ENCODE results near the gene VIPR2.

VIPR2 gene

GRCh38 chr7:159156436-159157245 lies 12.0 kb upstream of the VIPR2 start:
- DNase-seq = no peak

DNA sequence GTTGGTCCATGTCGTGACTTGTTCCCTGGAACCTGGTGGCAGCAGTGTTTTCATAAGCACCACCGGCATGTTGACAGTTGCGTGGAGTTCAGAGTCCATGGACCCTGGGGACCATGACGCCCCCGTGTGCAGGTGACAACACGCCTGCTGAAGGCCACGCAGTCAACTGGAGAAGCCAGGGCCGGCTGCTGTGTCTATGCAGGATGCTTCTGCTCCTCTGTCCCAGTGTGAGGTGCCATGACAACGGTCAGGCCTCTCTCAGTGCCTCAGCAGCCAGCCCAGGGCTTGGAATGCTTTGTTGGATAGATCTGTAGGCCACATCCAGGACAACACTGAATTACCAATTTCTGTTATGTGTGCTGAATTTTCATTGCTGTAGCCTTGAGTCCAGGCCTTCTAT lies 10.7 kb upstream of the VIPR2 start:
- no peak for DNase-seq

DNA sequence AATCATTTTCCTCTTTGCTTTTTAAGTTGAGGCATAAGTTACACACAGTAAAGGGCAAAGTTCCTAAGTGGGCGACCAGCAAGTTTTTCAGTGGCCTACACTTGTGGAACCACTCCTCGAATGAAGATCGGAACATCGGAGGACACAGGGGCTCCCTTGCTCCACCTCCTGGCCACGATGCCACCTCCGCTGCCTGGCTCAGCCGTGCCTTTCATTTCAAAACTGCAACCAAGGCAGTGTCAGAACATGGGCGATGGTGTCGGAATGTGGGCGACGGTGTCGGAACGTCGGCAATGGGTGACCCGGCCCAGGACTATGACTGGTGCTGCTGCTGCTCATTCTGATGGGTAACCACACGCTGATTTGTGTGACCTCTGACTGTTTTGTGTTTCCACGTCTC lies 9.6 kb upstream of the VIPR2 start:
- no peak for DNase-seq

GRCh38 chr7:159153511-159153910 lies 8.8 kb upstream of the VIPR2 start:
- DNase-seq = no peak

- DNase-seq = no peak
Measured at GRCh38 chr7:159152816-159153215, 8.1 kb upstream of the VIPR2 start.

DNA sequence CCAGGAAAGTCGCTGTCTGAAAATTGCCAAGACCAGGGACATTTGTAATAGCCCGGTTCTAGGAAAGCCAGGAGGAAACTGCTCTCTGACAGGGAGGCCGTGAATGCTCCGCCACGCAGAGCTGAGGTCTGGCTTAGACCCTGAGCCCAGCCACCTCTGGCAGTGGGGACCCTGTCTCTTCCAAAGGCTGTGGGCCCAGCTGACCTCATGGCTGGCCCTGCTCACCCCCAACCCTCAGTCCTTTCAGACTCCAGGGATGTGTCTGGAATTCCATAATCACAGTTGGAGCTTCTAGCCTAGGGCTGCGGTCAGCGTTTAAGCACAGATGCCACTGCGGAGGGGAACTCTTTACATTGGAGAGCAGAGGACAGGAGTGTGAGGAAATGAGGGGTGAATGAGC lies 6.6 kb upstream of the VIPR2 start:
- no peak for DNase-seq

DNA sequence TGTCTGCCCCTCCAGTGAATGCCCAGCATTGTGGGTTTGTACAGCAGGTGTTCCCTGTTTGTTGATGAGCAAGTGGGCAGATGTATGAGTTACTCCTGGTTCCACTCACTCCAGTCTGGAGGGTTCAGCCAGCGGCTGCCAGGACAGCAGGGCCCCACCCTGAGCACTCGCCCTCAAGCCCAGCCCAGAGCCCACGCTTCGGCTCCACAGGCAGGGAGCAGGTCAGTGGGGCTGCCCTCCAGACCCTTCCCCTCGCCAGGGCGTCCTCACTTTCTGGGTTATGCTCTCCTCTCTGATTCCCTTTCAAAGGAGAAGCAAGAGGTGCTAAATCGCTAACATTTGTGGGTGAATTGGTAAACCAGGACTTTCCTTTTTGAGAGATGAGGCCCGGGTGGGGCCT lies 4.8 kb upstream of the VIPR2 start:
- no peak for DNase-seq

DNA sequence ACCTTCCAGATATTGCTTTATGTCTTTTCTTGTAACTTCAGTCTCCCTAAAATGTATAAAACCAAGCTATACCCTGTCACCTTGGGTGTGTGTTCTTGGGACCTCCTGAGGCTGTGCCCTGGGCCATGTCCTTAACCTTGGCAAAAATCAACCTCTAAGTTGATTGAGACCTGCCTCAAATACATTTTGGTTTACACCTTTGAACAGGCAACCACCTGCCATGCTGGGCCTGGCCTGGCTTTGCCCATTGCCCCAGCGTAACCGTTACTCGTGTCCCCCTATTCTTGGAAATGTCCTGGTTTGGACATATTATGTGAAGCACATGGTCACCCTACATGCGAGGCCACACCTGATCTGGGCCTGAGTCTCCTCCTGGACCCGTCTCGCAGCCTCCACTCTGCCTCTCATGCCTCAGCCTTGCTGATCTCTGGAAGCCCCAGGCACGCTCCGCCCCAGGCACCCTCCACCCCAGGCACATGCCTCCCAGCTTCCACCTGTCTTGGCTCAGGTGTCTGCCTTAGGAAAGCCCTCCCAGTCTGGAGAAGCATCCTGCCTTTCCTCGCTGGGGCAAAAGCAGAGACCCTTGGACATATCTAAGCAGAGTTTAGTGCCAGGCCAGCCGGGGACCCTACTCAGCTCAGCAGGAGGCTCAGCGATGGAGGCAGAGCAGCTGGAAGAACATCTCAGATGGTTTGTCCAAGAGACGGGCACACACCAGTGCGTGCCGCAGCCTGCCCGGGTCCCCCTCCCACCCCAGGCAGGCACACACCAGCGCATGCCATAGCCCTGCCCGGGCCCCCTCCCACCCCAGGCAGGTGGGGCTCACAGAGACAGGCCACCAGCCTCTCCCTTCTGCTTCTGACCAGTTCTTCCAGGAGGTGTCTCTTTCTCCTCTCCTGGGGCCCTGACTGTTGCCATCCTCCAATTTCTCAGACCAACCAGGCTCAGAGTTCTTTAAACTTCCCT lies 4.0 kb upstream of the VIPR2 start:
- DNase-seq = no peak

- DNase-seq = no peak
Measured at GRCh38 chr7:159147687-159148086, 3.0 kb upstream of the VIPR2 start.

GRCh38 chr7:159147246-159147645 lies 2.6 kb upstream of the VIPR2 start:
- no peak for DNase-seq

- DNase-seq = no peak
Measured at GRCh38 chr7:159146084-159146858, 1.6 kb upstream of the VIPR2 start.

- no peak for DNase-seq
Measured at GRCh38 chr7:159145490-159145855, 806 bp upstream of the VIPR2 start.

DNA sequence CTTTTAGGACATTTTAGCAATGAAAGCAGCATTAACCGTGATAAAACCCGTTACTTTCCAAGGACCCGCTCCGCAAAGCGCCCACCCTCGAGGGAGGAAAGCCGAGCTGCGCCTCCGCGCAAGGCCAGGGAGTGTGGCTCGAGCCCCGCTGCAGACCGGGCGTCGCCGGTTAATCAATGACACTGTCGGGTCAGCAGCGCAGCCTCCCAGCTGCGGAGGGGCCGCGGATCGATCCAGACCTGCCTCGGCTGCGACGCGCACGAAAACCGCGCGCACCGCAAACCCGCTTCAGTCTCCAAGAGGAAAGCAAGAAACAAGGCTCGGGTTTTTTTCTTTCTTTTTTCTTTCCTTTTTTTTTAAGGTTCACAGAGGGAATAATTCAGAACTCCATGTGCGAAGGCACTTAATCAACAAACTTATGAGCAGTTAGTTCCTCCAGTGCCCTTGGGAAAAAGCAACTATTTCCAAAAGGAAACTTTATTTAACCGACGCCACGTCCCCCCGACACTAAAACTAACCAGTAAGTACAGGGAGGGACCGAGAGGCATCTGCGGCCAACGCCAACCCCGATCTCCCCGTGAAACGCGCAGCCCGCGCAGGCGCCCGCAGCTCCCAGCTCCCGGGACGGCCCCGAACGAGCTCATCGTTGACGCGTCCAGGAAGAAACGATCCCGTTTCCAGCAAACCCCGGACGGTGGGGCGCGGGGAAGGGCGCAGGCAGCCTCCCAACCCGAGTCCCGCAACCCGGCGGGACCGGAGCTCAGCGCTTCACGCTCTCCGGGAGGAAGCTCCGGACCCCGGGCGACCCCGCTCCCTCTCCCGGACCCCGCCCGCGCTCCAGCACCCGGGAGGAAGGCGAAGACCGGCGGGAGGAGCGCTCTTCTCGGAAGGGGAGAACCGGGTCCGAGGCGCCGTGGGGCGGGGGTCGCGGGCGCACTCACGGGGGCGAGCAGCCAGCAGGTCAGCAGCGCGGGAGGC lies 598 bp downstream of the VIPR2 start:
- DNase-seq = no peak

- no peak for DNase-seq
Measured at GRCh38 chr7:159142730-159143129, 1.9 kb downstream of the VIPR2 start.

DNA sequence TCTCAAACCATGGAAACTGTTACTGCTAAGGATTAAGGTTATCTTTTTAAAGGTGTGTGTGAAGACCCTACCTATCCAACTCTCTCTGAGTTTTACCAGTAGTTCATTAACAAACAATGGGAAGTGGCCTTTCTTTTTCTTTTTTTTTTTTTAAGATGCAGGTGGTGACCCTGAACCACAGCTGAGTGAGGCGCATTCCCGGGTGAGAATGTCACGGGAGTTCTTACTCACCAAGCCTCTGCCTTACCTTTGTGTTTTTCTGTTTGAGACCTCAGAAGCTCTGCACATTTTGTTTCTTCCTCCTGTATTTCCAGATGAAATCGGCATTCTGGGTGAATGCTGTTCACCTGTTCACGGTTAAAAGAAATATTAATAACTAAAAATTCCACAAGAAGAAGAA lies 2.5 kb downstream of the VIPR2 start:
- no peak for DNase-seq

- DNase-seq = no peak
Measured at GRCh38 chr7:159141660-159142059, 3.0 kb downstream of the VIPR2 start.

GRCh38 chr7:159141167-159141566 lies 3.5 kb downstream of the VIPR2 start:
- no peak for DNase-seq

DNA sequence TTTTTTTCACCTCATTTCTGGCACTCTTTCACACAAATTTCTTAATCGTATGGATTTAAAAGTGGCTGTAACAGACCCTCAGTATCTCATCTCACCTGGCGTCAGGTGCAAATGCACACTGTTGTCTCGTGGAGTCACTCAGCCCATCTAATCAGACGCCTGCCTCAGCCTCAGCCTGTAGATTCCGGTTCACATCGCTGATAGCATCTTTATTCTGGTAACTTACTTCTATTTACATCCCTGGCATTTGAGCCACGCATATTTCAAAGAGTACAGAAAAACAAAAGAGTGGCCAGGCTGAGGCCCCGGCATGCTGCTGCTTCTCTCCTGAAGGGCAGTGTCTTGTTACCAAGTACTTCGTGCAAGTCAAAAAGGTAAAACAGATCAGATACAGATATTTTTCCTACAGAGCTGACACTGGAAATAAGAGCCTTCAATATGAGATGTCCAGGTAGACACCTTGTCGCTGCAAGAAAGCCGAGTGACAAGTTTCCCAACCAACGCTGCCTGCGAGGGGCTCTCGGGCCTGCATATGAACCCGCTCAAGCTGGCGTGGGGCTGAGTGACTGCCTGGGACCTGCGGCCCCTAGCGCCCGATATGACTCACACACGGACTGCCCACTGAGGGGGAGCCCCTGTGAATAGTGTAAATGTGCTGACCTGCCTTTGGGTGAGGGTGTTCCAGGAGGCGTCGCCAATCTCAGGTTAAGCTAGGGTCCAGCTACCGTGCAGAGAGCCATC lies 4.3 kb downstream of the VIPR2 start:
- DNase-seq = no peak

DNA sequence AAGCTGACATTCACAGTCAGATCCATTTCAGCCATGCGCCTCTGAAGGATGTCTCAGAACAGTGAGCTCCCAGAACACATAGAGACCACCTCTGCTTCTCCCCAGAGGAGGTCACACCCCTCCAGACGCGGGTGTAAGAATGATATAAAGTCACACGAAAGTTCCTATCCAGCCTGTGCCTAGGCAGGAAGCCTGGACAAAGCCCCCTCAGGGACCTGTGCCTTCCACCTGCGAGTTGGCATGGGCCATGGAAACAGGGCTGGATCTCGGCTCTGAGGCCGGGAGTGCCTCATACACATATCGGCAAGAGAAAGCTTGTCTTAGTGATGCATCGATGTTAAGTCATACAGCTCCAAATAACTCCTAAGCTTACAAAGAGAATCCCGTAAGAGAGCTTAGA lies 5.0 kb downstream of the VIPR2 start:
- no peak for DNase-seq

DNA sequence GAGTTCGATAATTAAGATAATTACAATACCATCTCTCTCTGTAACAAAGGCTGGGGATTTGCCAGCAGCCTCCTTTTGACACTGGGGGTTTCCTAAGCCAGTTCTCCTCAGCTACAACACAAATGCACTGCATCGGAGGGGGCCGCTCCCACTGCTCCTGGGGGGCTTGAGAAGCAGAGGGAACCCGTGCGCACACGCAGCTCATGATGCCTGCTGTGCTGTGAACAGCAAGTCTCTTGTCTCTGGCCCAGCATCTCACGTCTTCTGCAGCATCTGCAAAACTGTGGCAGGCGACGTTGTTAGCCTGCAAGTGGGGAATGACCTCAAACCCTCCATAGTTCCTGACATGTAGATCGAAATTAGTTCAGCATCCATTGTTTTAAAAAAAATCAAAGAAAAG lies 5.5 kb downstream of the VIPR2 start:
- DNase-seq = no peak

GRCh38 chr7:159138508-159138907 lies 6.2 kb downstream of the VIPR2 start:
- no peak for DNase-seq

Measured in activated CD4-positive, CD25-positive, alpha-beta regulatory T cell treated with anti-CD3 and anti-CD28 coated beads, Interleukin-2, amount 50 U/mL, for 72 hours (primary cell).